Ishikawa (cell line): Measurements from ENCODE around the gene SPOCK1.

ENCODE experiments used
- CEBPB ChIP-seq: IDR thresholded peaks from 2 replicates; pipeline ENCODE4 v1.6.1; 2012
- CREB1 ChIP-seq: IDR thresholded peaks from 2 replicates; pipeline ENCODE4 v1.6.1; 2012; ENCODE audit warnings: low read depth
- EGR1 ChIP-seq: IDR thresholded peaks from 2 replicates; pipeline ENCODE4 v1.6.1; 2012
- EP300 ChIP-seq: IDR thresholded peaks from 2 replicates; pipeline ENCODE4 v1.6.1; 2012; ENCODE audit warnings: borderline replicate concordance
- FOXM1 ChIP-seq: IDR thresholded peaks from 2 replicates; pipeline ENCODE4 v1.6.1; 2012; ENCODE audit warnings: low read depth, borderline replicate concordance
- MAX ChIP-seq: IDR thresholded peaks from 2 replicates; pipeline ENCODE4 v1.6.1; 2012
- NFIC ChIP-seq: IDR thresholded peaks from 2 replicates; pipeline ENCODE4 v1.6.1; 2012
- RAD21 ChIP-seq: IDR thresholded peaks from 2 replicates; pipeline ENCODE4 v1.6.1; 2012; ENCODE audit warnings: low read depth
- REST ChIP-seq: IDR thresholded peaks from 2 replicates; pipeline ENCODE4 v1.6.1; 2012; ENCODE audit warnings: low read depth, mild to moderate bottlenecking
- TAF1 ChIP-seq: IDR thresholded peaks from 2 replicates; pipeline ENCODE4 v1.6.1; 2012; ENCODE audit warnings: low read depth, mild to moderate bottlenecking
- TCF12 ChIP-seq: IDR thresholded peaks from 2 replicates; pipeline ENCODE4 v1.6.1; 2012; ENCODE audit warnings: low read depth
- TEAD4 ChIP-seq: IDR thresholded peaks from 2 replicates; pipeline ENCODE4 v1.6.1; 2012
- YY1 ChIP-seq: IDR thresholded peaks from 2 replicates; pipeline ENCODE4 v1.6.1; 2012; ENCODE audit warnings: low read depth
- ZBTB7A ChIP-seq: IDR thresholded peaks from 2 replicates; pipeline ENCODE4 v1.6.1; 2012; ENCODE audit warnings: low read depth
- TF ChIP-seq, protein P1 (sequence below): IDR thresholded peaks from 2 replicates; pipeline ENCODE4 v1.6.1; 2012

The SPOCK1 gene

GRCh38 chr5:137328463-137328862, 170.7 kb downstream of the SPOCK1 start:
- TF ChIP-seq EP300 (no peak), RAD21 (no peak), CEBPB (no peak), EGR1 (no peak), YY1 (no peak), FOXM1 (no peak), TCF12 (no peak), NFIC (no peak), CREB1 (no peak), ZBTB7A (no peak), REST (no peak), TEAD4 (no peak), MAX (no peak), TAF1 (no peak)
- TF ChIP-seq, protein P1, sequence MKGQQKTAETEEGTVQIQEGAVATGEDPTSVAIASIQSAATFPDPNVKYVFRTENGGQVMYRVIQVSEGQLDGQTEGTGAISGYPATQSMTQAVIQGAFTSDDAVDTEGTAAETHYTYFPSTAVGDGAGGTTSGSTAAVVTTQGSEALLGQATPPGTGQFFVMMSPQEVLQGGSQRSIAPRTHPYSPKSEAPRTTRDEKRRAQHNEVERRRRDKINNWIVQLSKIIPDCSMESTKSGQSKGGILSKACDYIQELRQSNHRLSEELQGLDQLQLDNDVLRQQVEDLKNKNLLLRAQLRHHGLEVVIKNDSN: no peak

DNA sequence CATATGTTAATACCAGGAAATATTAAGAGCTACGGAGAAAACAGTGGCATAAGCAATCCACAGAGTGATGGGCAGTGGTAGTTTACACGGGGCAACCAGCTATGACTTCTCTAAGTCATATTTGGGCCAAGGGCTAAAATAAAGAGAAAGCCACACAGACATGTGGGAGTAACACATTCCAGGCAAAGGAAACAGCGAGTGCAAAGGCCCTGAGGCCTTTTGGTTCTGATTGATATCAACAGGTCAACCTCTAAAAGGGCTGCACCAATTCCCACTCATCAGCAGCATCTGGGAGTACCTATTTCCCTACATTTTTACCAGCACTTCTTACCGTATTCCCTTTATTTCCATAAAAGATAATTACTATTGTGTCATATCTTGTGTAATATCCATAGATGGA, 173.4 kb downstream of the SPOCK1 start:
- no peak for TF ChIP-seq RAD21
- TF ChIP-seq EP300: no peak
- TF ChIP-seq YY1: no peak
- no peak for TF ChIP-seq ZBTB7A

- TF ChIP-seq RAD21 (peak; percentile 59), CEBPB (no peak)
These were observed 178.8 kb downstream of the SPOCK1 start for GRCh38 chr5:137320056-137321045.

GRCh38 chr5:137318027-137318426, 181.1 kb downstream of the SPOCK1 start:
- TF ChIP-seq EP300 (no peak), YY1 (no peak), TEAD4 (no peak), CREB1 (no peak), NFIC (no peak), RAD21 (no peak), TCF12 (no peak), FOXM1 (no peak), TAF1 (no peak), MAX (no peak), CEBPB (no peak), EGR1 (no peak), REST (no peak), ZBTB7A (no peak)
- TF ChIP-seq, protein P1: no peak

DNA sequence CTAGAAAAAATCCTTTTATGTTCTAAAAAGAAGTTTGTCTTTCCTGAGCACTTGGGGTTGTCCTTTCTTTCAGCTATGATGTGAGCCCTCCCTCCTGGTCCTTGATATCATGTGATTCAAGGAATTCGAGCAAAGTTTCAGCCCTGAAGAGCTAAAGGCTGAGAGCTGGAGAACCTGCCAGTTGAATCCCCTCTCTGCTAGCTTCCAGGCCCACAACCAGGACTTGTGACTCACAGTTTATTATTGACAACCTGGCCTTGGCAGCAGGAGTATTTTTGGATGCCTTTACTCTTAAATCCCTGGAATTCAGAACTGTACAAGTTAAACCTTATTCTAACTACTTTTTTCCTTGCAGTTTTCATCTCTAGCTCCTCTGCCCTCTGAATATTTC, 182.8 kb downstream of the SPOCK1 start:
- TF ChIP-seq, protein P1: no peak
- TF ChIP-seq REST: no peak
- no peak for TF ChIP-seq CEBPB
- no peak for TF ChIP-seq FOXM1
- no peak for TF ChIP-seq CREB1
